Measurements from ENCODE around the gene KHSRP. TPM values are rescaled to one million over a fixed set of nuclear protein-coding genes. Genes with fewer than 3 reads are reported as not detected.
A peak's percentile ranks its signal among the peaks of the same experiment; 100 is the strongest.

Gene KHSRP
- total and polyA plus RNA-seq, 2 of the 13 experiments (the other 11 are each of a cell fraction or from before 2014, with no cell fraction given): 72.1 to 129 TPM

DNA sequence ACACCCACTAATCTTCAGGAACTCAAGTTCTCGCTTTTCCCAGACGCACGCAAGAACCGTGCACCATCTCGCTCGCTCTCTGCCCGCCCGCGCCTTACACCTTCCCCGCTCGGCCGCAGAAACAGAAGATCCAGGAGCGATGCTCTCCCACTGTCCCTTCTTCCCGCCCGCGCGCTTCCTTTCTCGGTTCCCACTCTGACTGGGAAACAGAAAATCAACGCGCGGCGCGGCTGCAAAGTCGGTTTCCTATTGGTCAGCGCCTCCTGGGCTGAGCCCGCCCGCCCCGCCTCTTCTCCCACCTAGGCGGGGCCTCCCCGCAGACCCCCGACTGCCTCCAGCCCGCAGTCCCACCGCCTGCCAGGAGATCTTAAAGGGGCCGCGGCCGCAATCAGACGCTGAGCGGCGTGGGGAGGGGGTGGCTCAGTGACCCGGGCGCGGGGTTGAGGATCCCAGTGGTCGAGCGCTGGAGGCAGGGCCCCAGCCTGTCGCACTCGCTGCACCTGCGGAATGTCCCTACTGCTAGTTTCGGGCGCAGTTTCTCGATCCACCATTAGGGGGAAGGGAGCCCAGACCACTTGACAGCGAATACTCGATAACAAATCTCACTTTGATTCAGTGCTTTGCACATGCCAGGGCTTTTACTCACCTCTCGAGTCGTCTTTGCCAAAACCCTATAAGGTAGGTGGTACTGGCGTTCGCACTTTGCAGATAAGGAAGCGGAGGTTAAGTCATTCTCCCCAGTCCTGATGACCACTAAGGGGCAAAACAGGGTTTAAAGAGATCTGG, 35.7 kb upstream of the KHSRP start:
- ChIA-PET POLR2A (interaction anchor here (0.8 to 1.3 kb wide), 3 partner anchors 9 to 88 kb away, joined by 3 to 6 read pairs (median 5); partner anchors contain the start of gene ALKBH7), CTCF (ENCODE audit: low intra/inter-chr PET ratio, low total read pairs) (no interaction called here)
- intact Hi-C loops (cut with micrococcal nuclease; ENCODE audit: unreplicated experiment) (no loop called here), in situ Hi-C loops (cut with HindIII; ENCODE audit: extremely low pct_ligation_motif_present, low pct_unique_long_range_greater_than_20kb) (no loop called here)
- H3K36me3 ChIP-seq (replicated peaks in 1 of 2; ENCODE audit: control insufficient read depth in 1 of 2, insufficient read depth in 2 of 2, low read length in 2 of 2): peaks cover 0 to 10% of the 10 kb centered on the region in 2 experiments; a peak in 1 of 5 replicates
- no TSS peak for BruUV-seq (replicated peaks)
- DNase-seq (ENCODE audit: low spot score) (peak; percentile 94), FAIRE-seq (peak; percentile 77), ATAC-seq (peak; percentile 76)
- no peaks in the 10 kb centered on the region for H3K9me3 ChIP-seq (ENCODE audit: low read length)
- H3K4me2 ChIP-seq (ENCODE audit: low read depth, low read length): peak overlapping the region; percentile 91
- peaks cover 18% of the 10 kb centered on the region for H3K4me1 ChIP-seq (ENCODE audit: insufficient read depth, low read length)
- WGBS (ENCODE audit: low lambda C conversion rate): under 1% methylated on average over 39 of the region's 57 CpGs
- H3K4me3 ChIP-seq (replicated peaks in 1 of 3; ENCODE audit: insufficient read depth in 1 of 3, low read depth in 2 of 3, low read length in 3 of 3): peak overlapping the region; percentile 66 to 83 (median 81)
- no peaks in the 10 kb centered on the region for H4K20me1 ChIP-seq (ENCODE audit: insufficient read depth, low read length)
- peak overlapping the region; percentile 41 for H3K27ac ChIP-seq (ENCODE audit: extremely low read length, insufficient read depth, low read length)
- H3K79me2 ChIP-seq (ENCODE audit: insufficient read depth, low read length): no peaks in the 10 kb centered on the region
- peak overlapping the region; percentile 75 for H2AFZ ChIP-seq (ENCODE audit: low read length)
- H3K27me3 ChIP-seq (ENCODE audit: control insufficient read depth in 1 of 2, insufficient read depth in 2 of 2, low read length in 2 of 2): no peaks in the 10 kb centered on the region
- H3K9ac ChIP-seq (ENCODE audit: insufficient read depth, low read depth, low read length): peak overlapping the region; percentile 70
- TF ChIP-seq MBD4 (IDR thresholded peaks at IDR 0.05; ENCODE audit: borderline replicate concordance, low read length): no peak
- 0 out of 2 replicates have a peak, but pooled peaks have one; percentile 25 for TF ChIP-seq ZBTB46 (CRISPR knock-in tag; IDR thresholded peaks at IDR 0.05; ENCODE audit: borderline replicate concordance)
- TF ChIP-seq CREB1 (IDR thresholded peaks at IDR 0.05): no peak
- 0 out of 2 replicates have a peak, but pooled peaks have one; percentile 11 for TF ChIP-seq CREB1 (CRISPR knock-in tag; IDR thresholded peaks at IDR 0.05)
- TF ChIP-seq MEIS1 (CRISPR knock-in tag; IDR thresholded peaks at IDR 0.05; ENCODE audit: borderline replicate concordance): peak; percentile 91; the same call in 1 of the 2 replicates
- TF ChIP-seq, protein P1, sequence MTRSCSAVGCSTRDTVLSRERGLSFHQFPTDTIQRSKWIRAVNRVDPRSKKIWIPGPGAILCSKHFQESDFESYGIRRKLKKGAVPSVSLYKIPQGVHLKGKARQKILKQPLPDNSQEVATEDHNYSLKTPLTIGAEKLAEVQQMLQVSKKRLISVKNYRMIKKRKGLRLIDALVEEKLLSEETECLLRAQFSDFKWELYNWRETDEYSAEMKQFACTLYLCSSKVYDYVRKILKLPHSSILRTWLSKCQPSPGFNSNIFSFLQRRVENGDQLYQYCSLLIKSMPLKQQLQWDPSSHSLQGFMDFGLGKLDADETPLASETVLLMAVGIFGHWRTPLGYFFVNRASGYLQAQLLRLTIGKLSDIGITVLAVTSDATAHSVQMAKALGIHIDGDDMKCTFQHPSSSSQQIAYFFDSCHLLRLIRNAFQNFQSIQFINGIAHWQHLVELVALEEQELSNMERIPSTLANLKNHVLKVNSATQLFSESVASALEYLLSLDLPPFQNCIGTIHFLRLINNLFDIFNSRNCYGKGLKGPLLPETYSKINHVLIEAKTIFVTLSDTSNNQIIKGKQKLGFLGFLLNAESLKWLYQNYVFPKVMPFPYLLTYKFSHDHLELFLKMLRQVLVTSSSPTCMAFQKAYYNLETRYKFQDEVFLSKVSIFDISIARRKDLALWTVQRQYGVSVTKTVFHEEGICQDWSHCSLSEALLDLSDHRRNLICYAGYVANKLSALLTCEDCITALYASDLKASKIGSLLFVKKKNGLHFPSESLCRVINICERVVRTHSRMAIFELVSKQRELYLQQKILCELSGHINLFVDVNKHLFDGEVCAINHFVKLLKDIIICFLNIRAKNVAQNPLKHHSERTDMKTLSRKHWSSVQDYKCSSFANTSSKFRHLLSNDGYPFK (CRISPR knock-in tag; IDR thresholded peaks at IDR 0.05; ENCODE audit: borderline replicate concordance): peak; percentile 51; the same call in 1 of the 2 replicates
- 0 out of 2 replicates have a peak, but pooled peaks have one; percentile 8 for TF ChIP-seq STAG1 (CRISPR knock-in tag; IDR thresholded peaks at IDR 0.05)
- peak; percentile 82 for TF ChIP-seq HDAC1 (CRISPR knock-in tag; IDR thresholded peaks at IDR 0.05)
- TF ChIP-seq ZNF704 (CRISPR knock-in tag; IDR thresholded peaks at IDR 0.05; ENCODE audit: borderline replicate concordance): 0 out of 2 replicates have a peak, but pooled peaks have one; percentile 67
- TF ChIP-seq PHF20 (CRISPR knock-in tag; IDR thresholded peaks at IDR 0.05): 0 out of 2 replicates have a peak, but pooled peaks have one; percentile 25
- no peak for TF ChIP-seq ZNF629 (CRISPR knock-in tag; conservative IDR thresholded peaks at IDR 0.05)
- no peak for TF ChIP-seq HNRNPUL1 (IDR thresholded peaks at IDR 0.05; ENCODE audit: low read depth, low read length)
- no peak for TF ChIP-seq SPEN (CRISPR knock-in tag; IDR thresholded peaks at IDR 0.05; ENCODE audit: low read depth)
- no peak for TF ChIP-seq ZNF296 (CRISPR knock-in tag; conservative IDR thresholded peaks at IDR 0.05)
- TF ChIP-seq, protein P2, sequence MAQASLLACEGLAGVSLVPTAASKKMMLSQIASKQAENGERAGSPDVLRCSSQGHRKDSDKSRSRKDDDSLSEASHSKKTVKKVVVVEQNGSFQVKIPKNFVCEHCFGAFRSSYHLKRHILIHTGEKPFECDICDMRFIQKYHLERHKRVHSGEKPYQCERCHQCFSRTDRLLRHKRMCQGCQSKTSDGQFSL (CRISPR knock-in tag; IDR thresholded peaks at IDR 0.05): peak; percentile 58; the same call in 1 of the 2 replicates
- TF ChIP-seq NPAS2 (CRISPR knock-in tag; IDR thresholded peaks at IDR 0.05; ENCODE audit: borderline replicate concordance): no peak
